ENCODE data around the gene COMMD6.

Gene COMMD6

DNA sequence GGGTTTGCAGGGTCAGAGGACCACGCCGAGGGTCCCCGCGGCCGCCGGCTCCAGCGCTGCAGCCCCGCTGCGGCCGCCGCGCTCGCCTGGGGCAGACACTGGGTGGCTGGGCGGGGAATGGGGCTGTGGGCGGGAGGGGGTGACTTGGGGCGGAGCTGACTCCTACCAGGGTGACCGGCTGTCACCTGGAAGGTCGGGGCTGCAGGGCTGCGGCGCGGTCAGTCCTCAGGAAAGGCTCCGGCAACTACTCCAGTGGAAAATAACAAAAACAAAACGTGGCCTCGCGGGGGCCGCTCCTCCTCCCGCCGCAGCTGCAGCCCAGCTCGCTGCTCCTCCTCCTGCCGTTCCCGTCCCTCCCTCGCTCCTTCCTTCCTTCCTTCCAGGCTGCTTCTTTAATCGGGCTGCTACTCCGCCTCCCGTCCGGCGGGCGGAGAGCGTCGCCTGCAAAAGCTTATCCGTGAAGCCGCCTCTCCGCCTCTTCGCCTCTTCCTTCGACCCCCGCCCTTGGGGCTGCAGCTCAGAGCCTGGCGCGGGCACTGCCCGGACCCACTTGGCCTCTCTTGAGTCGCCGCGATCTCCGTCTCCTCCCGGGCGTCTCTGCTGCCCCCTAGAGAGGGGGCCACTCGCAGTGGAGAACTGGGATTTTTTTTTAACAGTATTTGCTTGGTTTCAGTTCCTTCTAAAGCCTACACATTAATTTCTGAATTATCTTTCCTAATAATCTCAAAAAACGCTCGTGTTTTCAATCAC is 55.4 kb downstream of the COMMD6 start, which contains the start of gene TBC1D4:
TSS of gene TBC1D4 (minus strand) at position 100 of the 750 bp plus-strand sequence. CDS start 402 bp downstream, outside the sequence.
- DNase-seq (ENCODE audit: low spot score), result peak; percentile 73

- no peak for DNase-seq (ENCODE audit: low spot score)
Observed at GRCh38 chr13:75481176-75482069, 56.2 kb downstream of the COMMD6 start.

DNA sequence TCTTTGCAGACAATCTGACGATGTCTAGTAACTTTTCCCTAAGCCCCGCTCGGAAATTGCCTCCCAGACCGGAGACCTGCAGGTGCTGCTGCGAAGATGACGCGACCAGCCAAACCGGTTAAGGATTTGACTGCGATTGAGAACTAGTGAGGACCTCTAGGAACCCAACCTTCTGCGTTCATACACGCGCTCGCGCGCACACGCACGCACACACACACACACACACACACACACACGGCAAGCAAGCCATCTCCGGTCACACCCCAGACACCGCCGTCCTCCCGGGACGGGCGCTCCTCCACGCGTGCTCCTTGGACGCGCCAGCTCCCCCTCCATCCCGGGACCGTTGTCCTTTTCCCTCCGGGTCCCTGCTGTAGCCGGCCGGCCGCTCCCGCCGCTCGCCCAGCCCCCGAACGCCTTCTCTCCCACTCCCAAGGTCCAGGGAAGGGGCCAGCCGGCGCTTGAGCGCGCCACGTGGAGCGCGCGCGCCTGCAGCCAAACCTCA is 56.9 kb downstream of the COMMD6 start:
- peak; percentile 46 for DNase-seq (ENCODE audit: low spot score)

DNA sequence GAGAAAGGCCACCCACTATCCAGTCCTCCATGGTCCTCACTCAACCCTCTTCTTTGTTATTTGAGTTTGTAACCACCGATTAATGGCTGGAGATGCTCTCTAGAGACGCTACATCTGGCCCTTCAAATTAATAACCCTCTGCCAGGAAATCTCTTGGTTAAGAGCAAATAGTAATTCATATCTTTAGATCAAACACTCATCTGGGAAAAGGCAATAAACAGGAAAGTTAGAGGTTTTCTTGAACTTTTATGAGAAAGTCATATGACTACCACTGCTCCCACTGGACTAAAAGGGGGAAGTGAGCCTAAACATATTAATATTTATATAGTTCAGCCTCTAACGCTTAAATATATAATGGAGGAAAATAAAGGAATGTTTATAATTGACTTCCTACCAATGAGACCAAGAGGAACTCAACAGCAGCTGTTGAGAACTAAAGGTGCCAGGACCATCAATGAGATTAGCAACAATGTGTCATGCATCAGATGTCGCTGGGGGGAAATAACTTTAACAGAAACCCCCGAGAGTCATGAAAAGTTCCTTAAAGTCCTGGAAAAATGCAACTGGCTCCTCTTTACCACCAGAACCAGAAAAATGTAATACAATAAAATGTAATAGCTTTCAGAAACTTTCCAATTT is 58.4 kb downstream of the COMMD6 start:
- no peak for DNase-seq (ENCODE audit: low spot score)

GRCh38 chr13:75478659-75479058 is 59.0 kb downstream of the COMMD6 start:
- DNase-seq (ENCODE audit: low spot score), result no peak
